GM18907 (cell line): Measurements from ENCODE around the gene LDB2.

ENCODE experiments used
- ATAC-seq: cut with Tn5 transposase; IDR thresholded peaks from one replicate; pipeline ENCODE4 v1.9.1; 2021; ENCODE audit warnings: mild to moderate bottlenecking, moderate library complexity; ENCODE audit not compliant: unreplicated experiment

Gene LDB2

GRCh38 chr4:16607241-16608066 lies 291.0 kb downstream of the LDB2 start:
- no peak for ATAC-seq

DNA sequence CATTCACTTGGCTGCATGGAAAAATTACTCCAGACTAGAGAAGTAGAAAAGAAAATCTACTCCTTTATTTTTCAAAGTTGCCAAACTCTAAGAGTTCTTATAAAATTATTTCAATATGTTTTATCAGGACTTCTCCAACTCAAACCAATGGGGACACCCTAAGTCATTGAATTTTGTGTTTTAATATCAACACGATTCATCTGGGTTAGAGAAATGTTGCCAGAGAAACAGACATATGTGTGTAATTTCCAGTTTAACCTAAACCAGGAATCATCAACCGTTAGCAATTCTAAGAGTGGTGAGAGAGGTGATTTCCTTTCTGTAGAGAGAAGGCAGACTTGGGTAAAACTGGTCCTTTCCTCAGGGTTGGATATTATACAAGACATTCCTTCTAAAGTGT lies 291.8 kb downstream of the LDB2 start:
- no peak for ATAC-seq

- ATAC-seq, result no peak
Observed at GRCh38 chr4:16603178-16603577, 295.3 kb downstream of the LDB2 start.

DNA sequence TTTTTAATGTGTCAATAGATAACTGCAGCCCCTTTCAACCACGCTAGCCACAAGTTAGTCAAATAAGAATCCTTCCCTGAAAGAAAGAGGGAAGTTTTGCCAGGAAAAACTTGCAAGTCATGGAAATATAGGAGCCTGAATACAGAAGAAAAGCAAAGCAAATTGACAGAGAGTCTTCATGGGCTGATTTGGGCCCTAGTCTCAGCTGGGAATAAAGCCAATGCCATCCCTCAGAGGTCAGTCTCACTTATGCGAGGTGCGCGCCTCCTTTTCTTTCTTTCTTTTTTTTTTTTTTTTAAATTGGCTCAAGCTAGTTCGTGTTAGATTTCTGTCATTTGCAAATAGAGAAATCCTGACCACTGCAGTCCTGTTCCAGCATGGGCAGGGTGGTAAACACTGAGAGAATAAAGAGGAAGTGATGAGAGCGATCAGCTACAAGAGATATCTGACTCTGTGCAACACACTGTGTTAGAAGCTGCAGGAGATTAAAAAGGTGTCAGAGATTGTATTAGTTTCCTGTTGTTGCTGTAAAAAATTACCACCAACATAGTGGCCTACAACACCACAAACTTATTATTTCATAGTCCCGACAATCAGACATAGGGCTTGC lies 299.7 kb downstream of the LDB2 start:
- ATAC-seq, result no peak

DNA sequence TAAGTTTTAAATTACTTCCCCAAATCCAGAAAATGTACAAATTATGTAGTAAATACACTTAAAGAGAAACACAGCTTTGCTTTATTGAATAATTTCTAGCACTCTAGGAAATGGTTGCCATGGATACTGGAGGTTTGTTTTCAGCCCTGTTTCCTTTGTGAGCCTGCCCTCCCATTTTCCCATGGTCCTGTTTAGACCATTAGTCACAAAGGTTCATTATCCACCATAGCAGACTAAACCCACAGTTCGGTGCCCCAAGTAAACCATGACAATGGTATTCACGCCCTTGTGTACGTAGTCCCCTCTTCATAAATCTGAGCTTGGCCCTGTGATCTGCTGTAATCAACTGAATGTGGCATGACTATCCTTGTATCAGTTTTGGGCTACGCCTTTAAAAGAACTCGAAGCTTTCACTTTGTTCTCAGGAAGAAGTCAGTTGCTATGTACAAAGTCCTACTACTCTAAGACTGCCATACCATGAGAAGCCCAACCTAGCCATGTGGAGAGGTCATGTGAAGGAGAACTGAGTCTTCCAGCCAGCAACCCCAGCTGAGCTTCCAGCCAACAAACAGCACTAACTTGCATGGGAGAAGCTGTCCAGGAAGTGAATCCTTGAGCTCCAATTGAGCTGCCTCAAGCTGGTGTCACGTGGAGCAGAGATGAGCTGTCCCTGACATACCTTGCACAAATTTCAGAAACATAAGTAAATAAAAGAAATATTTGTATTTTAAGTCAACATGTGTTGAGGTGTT lies 300.4 kb downstream of the LDB2 start:
- ATAC-seq, result no peak

DNA sequence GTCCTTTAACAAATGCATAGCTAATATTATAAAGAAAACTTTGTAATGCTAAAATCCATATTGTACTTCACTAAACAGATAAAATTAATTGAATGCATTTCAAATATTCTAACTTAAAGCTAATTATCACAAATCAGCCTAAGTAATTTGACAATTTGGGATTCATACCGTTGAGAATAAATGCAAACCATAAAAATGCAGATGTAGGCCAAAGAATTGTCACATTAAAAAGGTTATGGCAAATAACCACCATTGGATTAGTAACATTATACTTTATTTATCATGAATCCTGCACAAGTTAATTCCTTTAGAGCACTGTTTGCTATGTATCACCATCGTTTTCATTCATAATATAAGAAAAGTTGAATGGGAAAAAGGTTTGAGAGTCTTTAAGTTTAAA lies 301.0 kb downstream of the LDB2 start:
- no peak for ATAC-seq

DNA sequence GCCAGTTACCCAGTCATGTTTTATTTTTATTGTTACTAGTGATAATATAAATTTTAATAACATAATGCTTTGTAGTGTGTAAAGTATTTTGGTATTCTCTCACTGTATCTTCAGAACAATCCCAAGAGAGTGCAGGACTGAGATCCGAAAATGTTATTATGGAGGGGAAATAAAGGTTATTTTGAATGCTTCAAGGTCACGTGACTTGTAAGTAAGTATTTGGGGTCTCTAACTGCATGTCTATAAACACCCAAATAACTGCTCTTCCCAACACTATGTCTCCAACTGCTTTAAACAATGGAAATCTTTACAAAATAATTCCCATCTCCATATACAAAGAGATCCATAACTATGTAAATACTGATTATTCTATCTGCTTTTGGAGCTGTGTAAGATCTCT lies 302.2 kb downstream of the LDB2 start:
- ATAC-seq, result no peak

- no peak for ATAC-seq
Observed at GRCh38 chr4:16594128-16594527, 304.3 kb downstream of the LDB2 start.

- no peak for ATAC-seq
Observed at GRCh38 chr4:16593386-16593785, 305.1 kb downstream of the LDB2 start.

DNA sequence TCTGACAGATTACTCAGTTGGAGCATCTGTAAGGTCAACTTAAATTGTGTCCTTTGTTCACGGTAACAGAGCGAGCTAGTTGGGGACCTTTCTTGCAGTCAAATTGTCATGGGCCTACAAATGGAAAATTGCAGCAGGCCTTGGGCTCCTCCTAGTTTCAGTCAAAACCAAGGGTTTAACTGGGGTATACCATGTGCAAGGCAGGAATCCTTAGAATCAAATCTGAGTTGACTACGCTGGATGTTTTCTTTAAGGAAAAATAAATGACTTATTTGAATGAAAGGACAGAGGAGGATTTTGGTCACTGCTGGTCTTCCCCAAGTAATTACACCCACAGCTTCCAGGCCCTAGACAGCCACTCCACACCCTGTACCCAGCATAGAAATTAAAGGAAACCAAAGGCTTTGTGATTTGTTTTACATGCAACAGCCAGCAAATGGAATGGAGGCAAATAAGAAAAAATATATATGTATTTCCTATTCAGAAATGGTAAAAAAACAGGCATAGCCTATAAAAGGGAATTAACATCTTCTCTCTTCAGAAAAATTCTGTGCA lies 307.1 kb downstream of the LDB2 start:
- ATAC-seq, result no peak

DNA sequence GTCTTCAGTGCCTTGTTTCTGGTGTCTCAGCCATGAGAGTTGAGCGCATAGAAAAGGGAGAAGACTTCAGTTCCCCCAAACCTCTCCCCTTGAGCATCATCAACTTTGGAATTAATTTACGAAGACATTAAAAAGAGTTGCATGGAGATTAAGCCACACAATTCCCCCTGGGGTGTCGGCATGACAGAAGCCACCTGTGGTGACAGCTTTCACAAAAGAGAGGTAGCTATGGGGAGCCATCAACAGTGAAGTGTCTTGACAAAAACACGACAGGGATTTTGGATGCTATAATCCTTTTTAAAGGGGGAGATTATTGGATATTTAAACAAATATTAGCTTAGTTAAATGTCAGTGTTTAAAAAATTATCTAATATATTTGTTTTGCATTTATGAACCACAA lies 307.6 kb downstream of the LDB2 start:
- no peak for ATAC-seq

DNA sequence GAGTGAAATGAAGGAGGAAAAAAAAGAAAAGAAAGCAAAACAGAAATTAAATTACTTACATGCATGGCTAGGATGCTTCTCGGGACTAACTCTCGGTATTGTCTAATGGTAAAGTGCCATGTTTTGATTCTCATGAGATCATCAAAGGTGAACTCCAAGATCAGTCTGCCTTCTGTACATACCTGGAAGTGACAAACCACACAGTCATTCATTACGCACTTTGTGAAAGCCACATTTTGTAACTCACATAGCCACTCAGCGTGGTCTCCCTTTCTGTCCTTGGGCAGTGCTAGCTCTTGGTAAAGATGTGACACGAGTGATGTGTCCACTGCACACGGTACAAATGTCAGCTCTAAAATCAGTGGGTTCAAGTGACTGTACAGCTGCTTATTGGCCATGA lies 309.8 kb downstream of the LDB2 start:
- ATAC-seq, result no peak

DNA sequence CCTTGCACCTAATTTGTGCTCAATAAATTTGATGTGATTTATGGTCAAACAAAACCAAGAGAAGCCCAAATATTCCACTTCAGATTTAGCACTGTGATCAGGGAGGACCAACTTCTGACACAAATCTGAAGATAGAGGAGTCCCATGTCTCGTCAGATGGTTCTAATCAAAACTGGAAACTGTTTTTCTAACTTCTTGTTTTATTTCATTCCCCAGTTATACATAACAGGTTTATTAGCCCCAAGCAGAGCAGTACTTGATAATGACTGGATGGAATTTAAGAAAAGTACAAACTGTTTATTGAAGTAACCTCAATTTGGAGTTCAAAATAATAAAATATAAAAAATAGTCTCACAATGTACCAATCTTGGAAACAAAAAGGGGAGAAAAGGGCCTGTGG lies 310.3 kb downstream of the LDB2 start:
- no peak for ATAC-seq

DNA sequence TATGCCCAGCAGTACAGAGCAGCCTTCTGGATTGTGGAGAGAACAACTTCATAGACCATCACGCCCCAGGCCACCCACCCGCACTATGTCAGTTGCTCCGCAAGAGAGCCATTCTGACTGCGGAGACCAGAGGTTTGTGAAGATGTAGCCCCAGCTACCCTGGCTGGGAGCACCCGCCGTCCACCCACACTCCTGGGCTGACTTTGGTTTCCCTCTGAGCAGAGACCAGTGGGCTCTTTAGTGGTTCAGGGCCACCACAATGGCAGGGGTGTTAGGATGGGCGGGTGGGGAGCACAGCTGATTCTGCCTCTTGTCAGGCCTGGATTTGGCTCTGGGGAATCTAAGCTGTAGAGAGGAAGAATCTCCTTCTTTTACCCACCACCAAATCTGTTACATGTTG lies 313.4 kb downstream of the LDB2 start:
- ATAC-seq, result no peak

- no peak for ATAC-seq
Observed at GRCh38 chr4:16583764-16584163, 314.7 kb downstream of the LDB2 start.

DNA sequence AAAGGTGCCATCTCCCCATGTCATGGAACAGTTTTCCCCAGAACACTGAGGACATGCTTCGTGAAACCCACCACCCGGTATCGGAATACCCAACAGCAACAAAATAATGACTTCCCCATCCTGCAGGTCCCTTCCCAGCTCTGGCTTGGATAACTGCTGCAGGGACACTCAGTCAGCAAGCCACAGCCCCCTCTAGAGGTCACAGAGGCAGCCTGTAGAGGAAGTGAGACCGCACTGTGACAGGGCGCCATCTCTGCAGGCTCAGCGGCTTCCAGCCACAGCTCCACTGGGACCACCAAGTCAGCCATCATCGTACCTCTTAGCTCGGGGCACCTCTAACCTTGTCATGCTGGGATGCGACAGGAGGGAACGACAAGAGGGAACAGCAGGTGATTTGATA lies 315.9 kb downstream of the LDB2 start:
- ATAC-seq, result no peak

DNA sequence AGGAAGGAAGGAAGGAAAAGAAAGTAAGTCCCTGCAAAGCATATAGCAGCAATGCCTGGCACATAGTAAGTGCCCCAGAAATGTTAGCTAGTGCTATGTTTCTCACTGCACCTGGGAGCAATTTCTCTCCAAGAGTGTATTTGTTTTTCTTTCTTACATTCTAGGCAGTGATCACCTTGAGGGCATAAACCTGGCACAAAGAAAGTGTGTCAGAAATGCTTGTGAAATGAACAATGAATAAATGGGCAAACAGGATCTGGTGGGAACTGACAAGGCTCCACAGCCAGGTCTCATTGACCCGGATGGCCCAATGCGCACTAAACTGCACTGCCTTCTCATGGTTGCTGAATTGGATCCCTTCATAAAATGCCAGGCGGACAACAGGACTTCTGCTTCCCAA lies 316.4 kb downstream of the LDB2 start:
- no peak for ATAC-seq

GRCh38 chr4:16581117-16581516 lies 317.3 kb downstream of the LDB2 start:
- no peak for ATAC-seq

DNA sequence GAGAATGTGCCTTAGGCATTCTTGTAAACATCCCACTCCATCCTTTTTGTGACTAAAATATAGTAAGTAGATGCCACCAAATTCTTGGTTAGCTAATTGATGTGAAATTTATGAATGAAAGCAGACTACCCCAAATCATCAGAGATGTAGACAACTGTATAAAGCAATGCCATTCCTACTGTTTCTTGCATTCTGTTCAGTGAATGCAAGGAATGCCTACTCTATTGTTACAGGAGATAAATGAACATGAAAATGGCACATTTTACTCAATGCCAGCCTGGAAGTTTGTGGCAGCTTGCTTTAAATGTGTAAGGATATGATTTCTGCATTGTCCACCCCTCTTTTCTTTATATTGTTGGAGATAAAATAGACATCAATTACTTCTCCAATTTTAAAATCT lies 317.9 kb downstream of the LDB2 start:
- ATAC-seq, result no peak

DNA sequence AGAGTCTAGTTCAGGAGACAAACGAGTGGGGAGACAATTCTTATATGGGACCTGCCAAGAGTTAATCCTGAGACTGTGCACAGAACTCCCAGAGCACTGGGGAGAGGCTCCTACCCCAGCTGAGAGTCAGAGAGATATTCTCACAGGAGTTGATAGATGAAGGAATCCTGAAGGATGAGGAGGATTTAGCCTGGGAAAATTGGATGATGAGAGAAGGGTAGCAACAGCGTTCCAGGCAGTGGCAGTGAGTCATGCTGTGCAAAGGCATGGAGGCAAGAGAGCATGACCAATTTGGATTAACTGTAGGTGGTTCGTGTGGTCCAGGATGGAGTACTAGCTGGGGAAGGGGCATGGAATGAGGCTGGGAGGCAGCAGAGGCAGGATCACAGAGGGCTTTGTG lies 318.6 kb downstream of the LDB2 start:
- ATAC-seq, result no peak

DNA sequence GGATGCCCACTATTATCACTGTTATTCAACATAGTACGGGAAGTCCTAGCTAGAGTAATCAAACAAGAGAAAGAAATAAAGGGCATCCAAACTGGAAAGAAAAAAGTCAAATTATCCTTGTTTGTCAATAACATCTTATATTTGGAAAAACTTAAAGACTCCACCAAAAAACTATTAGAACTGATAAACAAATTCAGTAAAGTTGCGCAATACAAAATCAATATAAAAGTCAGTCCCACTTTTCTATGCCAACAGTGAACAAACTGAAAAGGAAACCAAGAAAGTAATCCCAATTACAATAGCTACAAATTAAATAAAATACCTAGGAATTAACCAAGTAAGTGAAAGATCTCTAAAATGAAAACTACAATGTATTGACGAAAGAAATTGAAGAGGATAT lies 321.3 kb downstream of the LDB2 start:
- ATAC-seq, result no peak

DNA sequence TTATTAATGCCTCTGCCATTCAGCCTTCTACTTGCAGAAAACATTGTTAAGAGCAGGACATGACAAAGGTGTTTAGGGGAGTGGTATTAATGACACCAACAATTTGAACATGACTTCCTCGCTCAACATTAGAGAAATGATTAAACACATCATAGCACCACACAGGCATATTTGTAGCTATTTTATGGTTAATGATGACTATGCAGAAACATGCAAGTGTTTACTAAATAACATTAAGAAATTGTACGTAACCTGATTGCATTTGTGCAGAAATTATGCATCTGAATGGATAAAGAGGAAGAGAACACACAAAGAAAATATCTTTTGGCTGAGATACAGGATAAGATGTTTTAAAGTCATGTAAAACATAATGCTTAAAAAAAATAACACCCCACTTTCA lies 323.5 kb downstream of the LDB2 start:
- ATAC-seq, result no peak
